ENCODE measurements around the gene PLA2G7.

The PLA2G7 gene

DNA sequence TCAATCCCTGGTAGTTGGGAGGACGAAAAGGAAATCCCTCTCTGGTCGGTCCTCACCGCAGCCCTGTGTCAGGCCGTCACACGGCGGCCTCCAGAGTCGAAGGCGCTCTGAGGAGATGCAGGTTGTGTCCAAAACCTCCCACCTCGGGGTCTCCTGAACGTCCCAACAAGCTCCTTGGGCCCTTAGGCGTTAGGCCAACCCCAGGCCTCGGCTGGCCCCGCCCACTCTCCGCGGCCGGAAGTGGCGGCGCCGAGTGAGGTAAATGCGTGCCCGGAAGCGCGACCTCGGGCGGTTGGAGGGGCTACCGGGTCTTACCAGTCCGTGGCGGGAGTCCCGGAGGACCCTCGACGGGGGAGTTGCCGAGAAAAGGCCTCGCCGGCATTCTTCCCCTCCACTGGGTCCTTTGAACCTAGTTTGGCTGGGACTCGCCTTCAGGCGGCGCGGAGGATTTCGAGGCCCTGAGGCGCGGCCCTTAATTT lies 47.5 kb downstream of the PLA2G7 start, which contains the start of gene TDRD6:
Gene TDRD6 (plus strand): TSS at position 267 of the 479 bp plus-strand sequence. CDS start 244 bp downstream, outside the sequence.
- DNase-seq, result no peak

DNA sequence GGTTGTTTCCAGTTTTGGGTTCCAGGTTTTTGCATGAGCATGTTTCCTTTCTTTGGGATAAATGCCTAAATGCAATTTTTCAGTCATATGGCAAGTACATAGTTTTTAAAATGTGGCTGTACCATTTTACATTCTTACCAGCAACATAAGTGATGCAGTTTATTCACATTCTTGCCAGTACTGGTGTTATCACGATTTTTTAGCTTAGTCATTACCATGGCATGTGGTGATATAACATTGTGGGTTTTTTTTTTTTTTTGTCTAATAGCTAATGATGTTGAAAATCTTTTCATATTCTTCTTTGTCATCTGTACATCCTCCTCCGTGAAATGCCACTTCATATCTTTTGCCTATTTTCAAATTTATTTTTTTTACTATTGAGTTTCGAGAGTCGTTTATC lies 50.4 kb downstream of the PLA2G7 start:
- no peak for DNase-seq

DNA sequence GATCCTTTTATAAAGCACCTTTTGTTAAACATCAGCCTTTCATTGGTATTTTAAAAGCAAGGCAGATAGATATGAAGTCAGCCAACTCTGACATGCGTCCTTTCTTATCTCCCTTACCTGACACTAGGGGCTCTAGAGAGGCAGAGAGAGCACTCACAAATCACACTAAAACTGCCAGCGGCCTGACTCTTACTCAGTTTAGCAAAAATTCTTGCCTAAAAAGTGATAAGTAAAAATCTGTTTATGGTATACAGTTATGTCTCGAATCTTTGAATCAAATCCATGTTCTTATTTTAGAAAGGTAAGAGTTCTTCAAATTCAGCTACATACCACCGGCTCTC lies 57.9 kb downstream of the PLA2G7 start:
- DNase-seq, result no peak

DNA sequence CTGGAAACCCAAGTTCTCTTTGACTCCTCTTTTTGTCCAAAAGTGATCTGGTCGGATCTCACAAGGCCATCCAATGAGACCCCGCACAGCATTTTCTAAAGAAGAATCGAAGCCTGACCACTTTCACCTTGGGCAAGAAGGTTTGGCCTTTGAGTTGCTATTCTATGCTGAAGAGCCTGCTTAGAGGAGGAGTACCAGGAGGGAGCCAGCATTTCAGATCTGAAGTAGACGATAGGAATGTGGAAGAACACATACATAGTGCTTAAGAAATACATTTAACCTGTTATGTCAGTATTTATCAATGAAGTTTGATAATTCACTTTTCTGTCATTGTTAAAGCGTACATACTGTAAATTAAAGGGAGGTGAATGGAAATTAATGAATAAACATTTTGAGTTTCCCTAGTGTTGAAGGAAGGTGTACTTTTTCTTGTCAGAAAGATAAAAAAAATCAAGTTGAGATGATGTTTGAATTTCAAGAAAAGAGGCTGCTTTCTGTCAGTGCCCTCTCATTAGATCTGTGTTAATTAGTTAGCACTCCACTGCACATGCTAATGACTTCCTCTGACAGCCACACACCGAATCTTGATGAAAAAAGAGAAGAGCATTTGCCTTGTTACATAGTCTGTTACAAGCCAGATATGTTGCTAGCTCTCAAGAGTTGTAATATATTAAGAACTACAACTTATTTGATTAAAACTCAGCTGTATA lies 58.4 kb downstream of the PLA2G7 start:
- no peak for DNase-seq

DNA sequence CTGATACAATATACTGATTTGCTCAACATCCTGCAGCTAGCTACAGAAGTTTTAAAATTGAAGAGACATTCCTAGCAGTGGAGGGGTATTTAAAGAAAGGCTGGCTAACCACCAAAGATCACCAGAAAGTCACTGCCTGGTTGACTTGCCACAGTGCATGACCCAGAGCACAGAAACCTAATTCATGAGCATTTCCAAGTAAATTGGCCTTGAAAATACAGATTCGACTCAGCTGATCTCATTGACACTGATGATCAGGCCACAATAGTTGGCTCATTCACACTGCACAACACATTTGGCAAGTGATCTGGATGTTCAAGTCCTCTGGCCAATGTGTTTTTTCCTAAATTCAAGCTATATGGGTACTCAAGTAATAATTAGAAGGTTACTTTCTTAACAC lies 60.8 kb downstream of the PLA2G7 start:
- no peak for DNase-seq

DNA sequence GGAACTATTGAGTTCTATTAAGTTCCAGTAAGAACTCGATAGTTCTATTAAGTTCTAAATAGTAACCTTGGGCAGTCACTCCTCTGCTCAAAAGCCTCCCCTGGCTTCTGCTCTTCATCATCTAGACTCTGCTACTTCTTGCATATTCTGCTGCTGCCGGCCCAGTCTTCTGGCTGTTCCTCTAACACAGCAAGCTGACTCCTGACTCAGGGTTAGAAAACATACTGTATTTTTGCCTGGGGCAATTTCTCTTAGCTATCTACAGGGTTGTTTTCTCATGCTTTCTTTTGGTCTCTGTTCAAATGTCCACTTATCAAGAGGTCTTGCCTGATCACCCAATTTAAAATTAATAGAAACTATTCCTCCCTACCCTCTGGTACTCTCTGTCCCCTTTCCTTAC lies 67.8 kb downstream of the PLA2G7 start:
- no peak for DNase-seq

DNA sequence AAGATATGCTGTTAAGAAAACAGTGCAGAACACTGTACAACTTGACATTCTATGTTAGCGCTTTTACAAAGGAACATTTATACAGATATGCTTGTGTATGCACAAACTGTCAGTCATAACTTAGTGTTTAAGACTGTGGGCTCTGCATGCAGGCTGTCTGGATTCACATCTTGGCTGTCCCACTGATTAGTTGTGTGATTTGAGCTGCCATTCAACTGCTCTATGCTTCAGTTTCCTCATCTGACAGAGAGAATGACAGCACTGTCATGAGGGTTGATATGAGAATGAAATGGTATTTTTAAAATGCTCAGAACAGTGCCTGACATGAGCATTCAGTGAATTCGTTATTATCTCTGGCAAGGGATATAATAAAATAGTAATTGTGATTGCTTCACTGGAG lies 73.7 kb downstream of the PLA2G7 start:
- DNase-seq, result no peak

DNA sequence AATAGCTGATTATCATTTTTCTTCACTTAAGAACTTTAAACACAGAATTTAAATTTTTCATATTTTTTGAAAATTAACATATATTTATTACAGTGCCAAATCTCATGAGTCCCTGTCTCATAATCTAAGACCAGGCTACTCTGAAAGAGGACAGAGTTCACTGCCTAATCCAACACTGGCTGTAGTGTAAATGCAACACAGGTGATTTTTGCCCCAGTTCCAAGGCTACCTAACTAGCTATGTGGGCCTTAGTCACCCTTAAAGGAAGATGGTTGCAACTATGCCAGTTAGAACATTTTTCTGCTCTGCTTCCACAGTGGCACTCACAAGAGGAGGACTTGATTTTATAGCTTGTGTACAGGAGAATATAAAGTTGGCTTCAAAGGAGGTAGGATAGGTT lies 77.5 kb downstream of the PLA2G7 start:
- no peak for DNase-seq

DNA sequence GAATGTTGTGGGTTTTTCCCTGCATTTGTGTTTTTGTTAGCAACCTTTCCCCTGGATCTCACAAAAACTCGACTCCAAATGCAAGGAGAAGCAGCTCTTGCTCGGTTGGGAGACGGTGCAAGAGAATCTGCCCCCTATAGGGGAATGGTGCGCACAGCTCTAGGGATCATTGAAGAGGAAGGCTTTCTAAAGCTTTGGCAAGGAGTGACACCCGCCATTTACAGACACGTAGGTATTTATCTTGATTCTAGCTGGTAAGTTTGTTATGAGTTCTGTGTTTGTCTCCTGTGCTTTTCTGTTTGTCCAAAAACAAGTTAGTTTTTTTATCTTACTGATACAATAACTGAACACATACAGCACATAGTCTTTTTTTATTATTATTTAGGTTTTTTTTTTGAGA lies 79.4 kb downstream of the PLA2G7 start:
- DNase-seq, result no peak
